Tibial nerve (tissue), 4 donors: ENCODE measurements around the gene MT1X.

Experiments
- CTCF ChIP-seq, 5 experiments: fragments of 200-600 bp in 3 of 5; fragments of 450-650 bp in 2 of 5; sonication (generic) in 3 of 5; IDR thresholded peaks; one replicate each; pipeline ENCODE4 v1.5.1; 2016 to 2019; ENCODE audit warnings: antibody characterized with exemption in 5 of 5, mild to moderate bottlenecking in 3 of 5, moderate library complexity in 2 of 5
- EP300 ChIP-seq, 2 donors: sonication (generic); formaldehyde crosslinking; IDR thresholded peaks; one replicate each; pipeline ENCODE4 v1.6.1; 2017; ENCODE audit warnings: antibody characterized with exemption in 2 of 2, mild to moderate bottlenecking in 1 of 2
- POLR2A ChIP-seq, 2 donors: fragments of 450-650 bp; IDR thresholded peaks; one replicate each; pipeline ENCODE4 v1.6.1; 2017; ENCODE audit warnings: antibody characterized with exemption in 2 of 2, mild to moderate bottlenecking in 2 of 2, moderate library complexity in 2 of 2

GRCh38 chr16:56636616-56637413 lies 45.5 kb upstream of the MT1X start:
- TF ChIP-seq CTCF (IDR thresholded peaks at IDR 0.05) (no peak), EP300 (IDR thresholded peaks at IDR 0.05) (no peak), POLR2A (IDR thresholded peaks at IDR 0.05) (no peak)
